Central memory CD8-positive, alpha-beta T cell (primary cell): ENCODE data around the gene ZNF644.

Experiments
- ATAC-seq: fragments of 150-1000 bp; cut with Tn5 transposase; replicated peaks from 2 replicates; pipeline ENCODE4 v1.10.0; 2022; ENCODE audit warnings: mild to moderate bottlenecking, moderate FRiP score, moderate number of reproducible peaks; ENCODE audit not compliant: poor library complexity, severe bottlenecking; ENCODE audit errors: extremely low read depth
- DNase-seq, 2 donors: peaks; one replicate each; pipeline ENCODE4 v3.0.0; 2021; ENCODE audit warnings: low spot score in 2 of 2
- H3K27ac Mint-ChIP-seq: one replicate; pipeline ENCODE4 v1.8.0; 2022; ENCODE audit warnings: low read depth, mild to moderate bottlenecking, moderate library complexity, mixed read lengths
- H3K27me3 Mint-ChIP-seq: one replicate; pipeline ENCODE4 v1.8.0; 2022; ENCODE audit warnings: mixed read lengths
- H3K36me3 Mint-ChIP-seq: one replicate; pipeline ENCODE4 v1.8.0; 2022; ENCODE audit warnings: mild to moderate bottlenecking, moderate library complexity, mixed read lengths; ENCODE audit not compliant: insufficient read depth
- H3K4me1 Mint-ChIP-seq: one replicate; pipeline ENCODE4 v1.8.0; 2022; ENCODE audit warnings: mixed read lengths
- H3K4me3 Mint-ChIP-seq: one replicate; pipeline ENCODE4 v1.8.0; 2022; ENCODE audit warnings: mild to moderate bottlenecking, moderate library complexity, mixed read lengths
- H3K9me3 Mint-ChIP-seq: one replicate; pipeline ENCODE4 v1.8.0; 2022; ENCODE audit warnings: mixed read lengths

ZNF644 gene

DNA sequence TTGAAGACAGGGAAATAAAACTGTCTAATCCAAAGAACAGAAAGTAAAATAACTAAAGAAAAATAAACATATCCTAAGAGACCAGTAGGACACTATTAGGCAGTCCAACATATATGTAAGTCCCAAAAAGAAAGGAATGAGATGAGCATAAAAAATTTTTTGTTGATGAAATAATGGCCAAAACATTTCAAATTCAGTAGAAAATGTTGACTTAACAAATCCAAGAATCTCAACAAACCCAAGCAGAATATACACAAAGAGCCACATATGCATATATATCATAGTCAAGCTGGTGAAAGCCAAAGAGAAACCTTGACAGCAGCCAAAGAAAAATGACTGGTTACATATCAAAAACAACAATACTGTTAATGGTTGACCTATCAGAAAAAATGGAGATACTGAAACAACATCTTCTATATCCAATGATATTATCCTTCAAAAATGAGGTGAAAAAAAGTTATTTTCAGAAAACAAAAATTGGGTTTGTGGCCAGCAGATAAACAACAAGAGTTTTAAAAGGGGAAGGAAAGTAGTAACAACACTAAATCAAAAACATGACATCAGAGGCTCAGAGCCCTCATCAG, 26.4 kb downstream of the ZNF644 start:
- Mint-ChIP-seq H3K9me3 (peaks cover 5% of the 10 kb centered on the region), H3K36me3 (peaks cover 9% of the 10 kb centered on the region), H3K27me3 (no peaks in the 10 kb centered on the region), H3K4me3 (no peak overlapping the region), H3K27ac (peak overlapping the region; percentile 64), H3K4me1 (peaks cover 91% of the 10 kb centered on the region)
- no peak for ATAC-seq
- no peak for DNase-seq

DNA sequence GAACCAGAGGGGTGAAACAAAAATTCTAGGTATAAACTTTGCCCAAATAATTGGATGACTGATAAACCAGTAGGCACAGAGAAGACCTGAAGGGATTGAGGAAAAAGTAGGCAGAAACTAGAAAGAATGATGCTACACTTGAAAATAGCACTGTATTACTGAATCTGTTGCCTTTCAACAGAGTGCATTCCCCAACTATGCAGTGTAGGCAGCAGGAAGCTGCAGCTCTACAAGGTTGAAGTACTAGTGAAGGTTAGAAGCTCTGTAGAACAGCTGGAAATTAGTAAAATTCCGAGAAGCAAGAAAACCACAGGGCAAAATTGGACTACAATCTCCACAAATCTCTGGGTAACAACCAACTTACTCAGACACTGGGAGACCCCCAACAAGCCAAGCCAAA, 27.4 kb downstream of the ZNF644 start:
- no peak for ATAC-seq
- peak overlapping the region; percentile 64 for H3K27ac Mint-ChIP-seq
- no peak for DNase-seq
- no peaks in the 10 kb centered on the region for H3K27me3 Mint-ChIP-seq
- peak overlapping the region; percentile 40 for H3K4me3 Mint-ChIP-seq
- H3K4me1 Mint-ChIP-seq: peaks cover 91% of the 10 kb centered on the region
- H3K9me3 Mint-ChIP-seq: peaks cover 5% of the 10 kb centered on the region
- H3K36me3 Mint-ChIP-seq: peaks cover 9% of the 10 kb centered on the region

DNA sequence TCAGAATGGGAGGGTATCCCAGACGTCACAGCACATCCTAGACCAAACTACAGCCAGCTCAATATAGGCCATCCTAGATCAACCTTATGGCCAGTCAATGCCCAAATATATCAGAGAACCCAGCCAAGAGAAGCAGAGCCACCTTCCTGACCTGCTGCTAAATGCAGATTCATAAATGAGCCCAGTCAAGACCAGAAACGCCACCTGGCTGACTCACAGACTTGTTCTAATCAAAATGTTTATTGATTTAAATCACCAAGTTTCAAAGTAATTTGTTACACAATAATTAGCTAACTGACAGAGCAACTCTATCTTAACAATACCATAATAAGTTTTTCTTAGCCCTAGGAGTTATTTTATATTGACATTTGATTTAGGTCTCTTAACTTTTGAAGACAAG, 28.6 kb downstream of the ZNF644 start:
- Mint-ChIP-seq H3K27ac (no peak overlapping the region), H3K36me3 (peaks cover 9% of the 10 kb centered on the region), H3K4me3 (peak overlapping the region; percentile 27), H3K27me3 (no peaks in the 10 kb centered on the region), H3K9me3 (peaks cover 6% of the 10 kb centered on the region), H3K4me1 (peaks cover 88% of the 10 kb centered on the region)
- no peak for DNase-seq
- no peak for ATAC-seq

DNA sequence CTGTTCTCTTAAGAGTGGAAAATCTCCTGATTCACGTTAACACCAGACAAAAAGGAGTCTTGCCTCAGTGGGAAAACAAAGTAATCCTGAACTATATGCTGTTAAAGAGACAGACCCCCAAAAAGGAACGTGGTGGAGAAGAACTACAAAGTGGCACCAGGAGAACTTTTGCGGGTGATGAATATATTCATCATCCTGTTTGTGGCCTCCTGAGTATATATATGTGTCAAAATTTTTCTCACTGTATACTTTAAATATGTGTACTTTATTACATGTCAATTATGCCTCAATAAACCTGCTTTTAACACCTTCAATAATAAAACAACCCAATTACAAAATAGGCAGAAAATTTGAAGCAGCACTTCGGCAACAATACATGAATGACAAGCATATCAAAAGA, 31.1 kb downstream of the ZNF644 start:
- DNase-seq (no peak), ATAC-seq (peak; percentile 63)
- Mint-ChIP-seq H3K27me3 (no peaks in the 10 kb centered on the region), H3K36me3 (peaks cover 10% of the 10 kb centered on the region), H3K4me3 (no peak overlapping the region), H3K27ac (no peak overlapping the region), H3K4me1 (peaks cover 94% of the 10 kb centered on the region), H3K9me3 (peaks cover 15% of the 10 kb centered on the region)

DNA sequence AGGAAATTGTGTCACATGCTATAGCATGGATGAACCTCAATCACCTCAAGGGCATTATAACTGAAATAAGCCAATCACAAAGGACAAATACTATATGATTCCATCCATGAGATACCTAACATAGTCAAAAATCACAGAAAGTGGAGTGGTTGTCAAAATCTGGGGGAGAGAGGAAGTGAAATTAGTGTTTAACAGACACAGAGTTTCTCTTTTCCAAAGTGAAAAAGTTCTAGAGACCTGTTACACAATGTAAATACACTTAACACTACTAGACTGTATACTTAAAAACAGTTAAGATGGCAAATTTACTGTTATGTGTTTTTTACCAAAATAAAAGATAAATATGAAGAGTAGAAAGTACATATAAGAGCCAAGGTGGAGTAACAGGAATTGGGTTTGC, 31.8 kb downstream of the ZNF644 start:
- no peaks in the 10 kb centered on the region for H3K27me3 Mint-ChIP-seq
- ATAC-seq: no peak
- H3K27ac Mint-ChIP-seq: no peak overlapping the region
- peaks cover 13% of the 10 kb centered on the region for H3K36me3 Mint-ChIP-seq
- H3K4me3 Mint-ChIP-seq: no peak overlapping the region
- H3K4me1 Mint-ChIP-seq: peaks cover 94% of the 10 kb centered on the region
- peaks cover 15% of the 10 kb centered on the region for H3K9me3 Mint-ChIP-seq
- DNase-seq: no peak

DNA sequence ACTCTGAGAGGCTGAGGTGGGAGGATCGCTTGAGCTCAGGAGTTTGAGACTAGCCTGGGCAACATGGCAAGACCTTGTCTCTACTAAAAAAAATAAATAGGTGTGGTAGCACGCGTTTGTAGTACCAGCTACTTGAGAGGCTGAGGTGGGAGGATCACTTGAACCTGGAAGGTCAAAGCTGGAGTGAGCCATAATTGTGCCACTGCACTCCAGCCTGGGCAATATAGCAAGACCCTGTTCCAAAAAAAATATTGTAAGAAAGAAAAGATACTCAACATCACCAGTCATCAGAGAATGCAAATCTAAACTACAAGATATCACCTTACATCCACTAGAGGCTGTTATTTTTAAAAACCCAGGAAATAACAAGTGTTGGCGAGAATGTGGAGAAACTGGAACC, 32.5 kb downstream of the ZNF644 start:
- Mint-ChIP-seq H3K36me3 (peaks cover 13% of the 10 kb centered on the region), H3K27ac (no peak overlapping the region), H3K27me3 (no peaks in the 10 kb centered on the region), H3K9me3 (peaks cover 15% of the 10 kb centered on the region), H3K4me1 (peaks cover 87% of the 10 kb centered on the region), H3K4me3 (no peak overlapping the region)
- ATAC-seq (no peak), DNase-seq (no peak)

DNA sequence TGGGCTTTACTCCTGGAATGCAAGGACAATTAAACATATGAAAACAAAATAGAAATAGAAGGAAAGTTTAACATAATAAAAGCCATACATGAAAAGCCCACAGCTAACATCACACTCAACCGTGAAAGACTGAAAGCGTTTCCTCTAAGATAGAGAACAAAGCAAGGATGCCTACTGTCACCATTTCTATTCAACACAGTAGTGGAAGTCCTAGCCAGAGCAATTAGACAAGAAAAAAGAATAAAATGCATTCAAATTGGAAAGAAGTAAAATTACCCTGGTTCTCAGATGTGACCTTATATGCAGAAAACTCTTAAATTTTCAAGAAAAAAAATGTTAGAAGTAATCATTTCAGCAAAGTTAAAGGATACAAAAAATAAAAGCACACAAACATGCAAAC, 34.0 kb downstream of the ZNF644 start:
- no peaks in the 10 kb centered on the region for H3K27me3 Mint-ChIP-seq
- peaks cover 85% of the 10 kb centered on the region for H3K4me1 Mint-ChIP-seq
- no peak overlapping the region for H3K4me3 Mint-ChIP-seq
- H3K36me3 Mint-ChIP-seq: peaks cover 21% of the 10 kb centered on the region
- H3K9me3 Mint-ChIP-seq: peaks cover 15% of the 10 kb centered on the region
- ATAC-seq (no peak), DNase-seq (no peak)
- no peak overlapping the region for H3K27ac Mint-ChIP-seq

DNA sequence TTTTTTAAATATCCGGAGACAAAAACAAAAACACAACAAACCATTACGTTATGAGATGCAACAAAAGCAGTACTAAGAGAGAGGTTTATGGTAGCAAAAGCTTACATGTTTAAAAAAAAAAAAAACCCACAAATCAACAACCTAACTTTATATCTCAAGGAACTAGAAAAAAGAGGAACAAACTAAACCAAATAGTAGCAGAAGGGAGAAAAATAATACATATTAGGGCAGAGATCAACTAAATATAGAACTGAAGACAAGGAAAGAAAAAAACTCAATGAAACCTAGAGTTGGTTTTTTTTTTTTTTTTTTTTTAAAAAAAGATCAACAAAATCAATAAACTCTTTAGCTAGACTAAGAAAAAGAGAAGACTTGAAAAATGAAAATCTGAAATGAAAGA, 34.9 kb downstream of the ZNF644 start:
- ATAC-seq (no peak), DNase-seq (no peak)
- peak overlapping the region; percentile 54 for H3K27ac Mint-ChIP-seq
- H3K4me3 Mint-ChIP-seq: no peak overlapping the region
- peaks cover 19% of the 10 kb centered on the region for H3K36me3 Mint-ChIP-seq
- H3K9me3 Mint-ChIP-seq: peaks cover 15% of the 10 kb centered on the region
- peaks cover 83% of the 10 kb centered on the region for H3K4me1 Mint-ChIP-seq
- no peaks in the 10 kb centered on the region for H3K27me3 Mint-ChIP-seq

DNA sequence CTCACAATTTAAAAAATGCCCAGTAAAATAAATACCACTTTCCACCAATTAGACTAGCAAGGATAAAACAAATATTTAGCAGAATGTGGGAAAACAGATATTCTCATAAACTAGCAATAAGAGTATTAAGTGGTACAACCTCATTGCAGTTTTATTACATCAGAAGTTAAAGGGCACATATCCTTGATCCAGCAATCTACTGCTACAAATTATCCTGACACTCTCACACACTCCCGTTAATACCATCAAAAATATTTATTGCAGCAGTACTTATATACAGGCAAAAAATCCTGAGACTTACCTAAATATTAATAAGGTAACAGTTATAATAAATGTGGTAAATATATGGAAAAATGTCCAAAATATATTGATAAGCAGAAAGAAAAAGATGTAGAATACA, 44.3 kb downstream of the ZNF644 start:
- H3K27ac Mint-ChIP-seq: no peak overlapping the region
- DNase-seq: no peak
- no peak overlapping the region for H3K4me3 Mint-ChIP-seq
- H3K4me1 Mint-ChIP-seq: peaks cover 44% of the 10 kb centered on the region
- H3K36me3 Mint-ChIP-seq: peaks cover 27% of the 10 kb centered on the region
- no peaks in the 10 kb centered on the region for H3K27me3 Mint-ChIP-seq
- H3K9me3 Mint-ChIP-seq: no peaks in the 10 kb centered on the region
- ATAC-seq: no peak

DNA sequence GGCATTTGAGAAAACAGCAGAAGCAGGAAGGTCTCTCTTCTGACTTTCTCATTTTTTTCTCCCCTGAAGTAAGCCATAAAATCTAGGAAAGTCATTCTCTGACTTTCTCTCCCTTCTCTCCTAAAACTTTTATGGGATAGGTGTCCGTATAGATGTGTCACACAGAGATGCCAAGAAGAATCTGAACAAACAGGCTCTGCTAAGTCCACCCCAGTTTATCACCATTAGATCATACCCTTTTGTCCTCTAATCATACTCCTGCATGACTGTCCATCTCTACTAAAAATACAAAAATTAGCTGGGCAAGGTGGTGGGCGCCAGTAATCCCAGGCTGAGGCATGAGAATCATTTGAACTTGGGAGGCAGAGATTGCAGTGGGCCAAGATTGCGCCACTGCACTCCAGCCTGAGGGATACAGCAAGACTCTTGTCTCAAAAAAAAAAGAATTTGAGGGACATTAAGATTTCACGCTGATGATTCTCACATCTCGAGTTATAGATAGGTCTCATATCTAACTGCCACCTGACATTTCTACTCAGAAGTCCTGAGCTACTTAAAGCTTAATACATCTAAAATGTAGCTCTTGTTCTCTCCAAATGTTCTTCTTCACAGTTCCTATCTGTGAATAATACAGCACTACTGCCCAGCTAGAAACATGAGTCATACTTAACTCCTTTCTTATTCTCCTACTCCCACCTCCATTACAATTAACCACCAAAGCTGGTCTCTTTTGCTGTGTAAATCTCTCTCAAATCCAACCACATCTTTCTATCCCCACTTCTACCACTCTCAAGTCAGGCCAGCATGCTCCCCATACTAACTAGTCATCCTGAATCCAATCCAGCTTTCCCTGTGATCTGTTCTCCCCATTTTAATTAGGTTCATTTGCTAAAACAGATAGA, 47.7 kb downstream of the ZNF644 start:
- H3K4me3 Mint-ChIP-seq: no peak overlapping the region
- ATAC-seq: no peak
- H3K9me3 Mint-ChIP-seq: no peaks in the 10 kb centered on the region

DNA sequence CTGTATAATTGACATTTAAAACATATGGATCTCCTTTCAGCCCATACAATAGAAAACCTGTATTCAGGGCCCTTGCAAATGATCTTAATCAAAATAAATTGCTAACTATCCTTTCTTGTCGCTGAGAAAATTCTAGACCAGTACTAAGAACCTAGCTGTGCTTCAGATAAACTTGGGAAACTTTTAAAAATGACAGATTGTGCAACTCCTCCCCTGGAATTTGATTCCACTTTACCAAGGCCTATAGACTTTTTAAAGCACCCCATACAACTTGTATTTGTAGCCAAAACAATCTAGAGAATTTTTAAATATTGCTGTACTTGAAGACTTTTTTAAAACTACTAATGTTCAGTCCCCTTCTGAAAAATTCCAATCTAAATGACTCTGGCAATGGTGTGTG, 51.6 kb downstream of the ZNF644 start:
- no peak overlapping the region for H3K27ac Mint-ChIP-seq
- no peak for ATAC-seq
- DNase-seq: no peak
- H3K27me3 Mint-ChIP-seq: no peaks in the 10 kb centered on the region
- peaks cover 49% of the 10 kb centered on the region for H3K4me1 Mint-ChIP-seq
- peaks cover 23% of the 10 kb centered on the region for H3K36me3 Mint-ChIP-seq
- no peaks in the 10 kb centered on the region for H3K9me3 Mint-ChIP-seq
- H3K4me3 Mint-ChIP-seq: no peak overlapping the region

More for the DNA sequence above, 47.7 kb downstream of the ZNF644 start:
- Mint-ChIP-seq H3K36me3 (peaks cover 27% of the 10 kb centered on the region), H3K27ac (peak overlapping the region; percentile 6), H3K4me1 (peaks cover 37% of the 10 kb centered on the region), H3K27me3 (no peaks in the 10 kb centered on the region)
- DNase-seq: no peak

DNA sequence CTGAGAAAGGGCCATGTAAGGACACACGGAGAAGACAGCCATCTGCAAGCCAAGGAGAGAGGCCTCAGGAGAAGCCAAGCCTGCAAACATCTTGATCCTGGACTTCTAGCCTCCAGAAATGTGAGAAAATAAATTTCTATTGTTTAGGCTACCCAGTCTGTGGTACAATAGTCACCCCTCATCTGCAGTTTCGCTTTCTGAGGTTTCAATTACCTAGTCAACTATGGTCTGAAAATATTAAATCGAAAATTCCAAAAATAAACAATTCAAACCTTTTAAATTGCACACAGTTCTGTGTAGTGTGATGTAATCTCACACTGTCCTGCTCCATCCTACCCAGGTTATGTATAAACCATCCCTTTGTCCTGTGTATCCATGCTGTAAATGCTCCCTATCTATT, 52.6 kb downstream of the ZNF644 start:
- H3K27ac Mint-ChIP-seq: peak overlapping the region; percentile 16
- H3K4me3 Mint-ChIP-seq: no peak overlapping the region
- no peaks in the 10 kb centered on the region for H3K9me3 Mint-ChIP-seq
- DNase-seq (no peak), ATAC-seq (no peak)
- peaks cover 21% of the 10 kb centered on the region for H3K36me3 Mint-ChIP-seq
- peaks cover 39% of the 10 kb centered on the region for H3K4me1 Mint-ChIP-seq
- no peaks in the 10 kb centered on the region for H3K27me3 Mint-ChIP-seq

DNA sequence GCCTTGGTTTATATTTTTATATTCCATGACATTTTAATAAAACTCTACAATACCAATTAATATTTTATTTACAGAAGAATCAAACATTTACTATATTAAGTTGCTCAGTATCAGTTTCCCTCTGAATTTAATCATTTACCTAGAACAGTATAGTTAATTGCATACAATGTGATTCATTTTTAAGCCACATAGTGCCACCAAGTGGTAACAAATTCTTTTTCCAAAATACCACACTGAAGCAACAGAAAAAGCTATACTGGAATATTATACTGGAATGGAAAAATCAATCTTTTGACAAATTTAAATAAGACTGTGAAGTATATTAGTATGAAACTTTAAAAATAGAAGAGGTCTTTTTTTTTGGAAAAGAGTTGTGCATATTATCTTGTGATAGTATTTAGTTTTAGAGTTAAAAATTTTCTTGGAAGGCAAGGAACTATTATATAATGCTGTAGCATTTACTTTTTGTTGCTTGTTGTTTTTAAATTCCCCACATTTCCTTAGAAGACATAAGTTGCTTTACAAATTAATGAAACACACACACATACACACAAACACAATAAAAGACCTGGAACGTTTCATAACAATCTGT, 57.3 kb downstream of the ZNF644 start:
- peaks cover 6% of the 10 kb centered on the region for H3K36me3 Mint-ChIP-seq
- ATAC-seq: no peak
- no peak overlapping the region for H3K4me3 Mint-ChIP-seq
- no peaks in the 10 kb centered on the region for H3K9me3 Mint-ChIP-seq
- peaks cover 50% of the 10 kb centered on the region for H3K4me1 Mint-ChIP-seq
- no peak overlapping the region for H3K27ac Mint-ChIP-seq
- DNase-seq: no peak
- H3K27me3 Mint-ChIP-seq: no peaks in the 10 kb centered on the region
